Spleen (tissue), 11 donors: ENCODE measurements around the gene FANCE. TPM values are rescaled to one million over a fixed set of nuclear protein-coding genes. Genes with fewer than 3 reads are reported as not detected.

Source experiments
- DNase-seq: peaks from one replicate; pipeline ENCODE4 v3.0.0-alpha.2; 2020
- H3K27ac ChIP-seq, 8 donors: fragments of 200-600 bp; sonication (generic) in 7 of 8; 1 replicate in 4 of 8; 2 replicates in 4 of 8; pipeline versions ENCODE4 v1.5.0 to v1.8.0; 2016 to 2021; ENCODE audit warnings: inconsistent platforms in 4 of 8, mild to moderate bottlenecking in 4 of 8, moderate library complexity in 1 of 8
- H3K27me3 ChIP-seq, 7 donors: fragments of 200-600 bp; sonication (generic) in 6 of 7; replicated peaks in 1 of 7; 1 replicate in 4 of 7; 2 replicates in 3 of 7; pipeline versions ENCODE4 v1.5.0 to v1.8.0; 2016 to 2021; ENCODE audit warnings: inconsistent platforms in 3 of 7, mild to moderate bottlenecking in 1 of 7
- H3K36me3 ChIP-seq, 6 donors: fragments of 200-600 bp; sonication (generic) in 5 of 6; 1 replicate in 4 of 6; 2 replicates in 2 of 6; pipeline versions ENCODE4 v1.5.0 to v1.8.0; 2016 to 2021; ENCODE audit warnings: inconsistent platforms in 2 of 6
- H3K4me1 ChIP-seq, 6 donors: fragments of 200-600 bp; sonication (generic) in 5 of 6; 1 replicate in 3 of 6; 2 replicates in 3 of 6; pipeline versions ENCODE4 v1.5.0 to v1.8.0; 2016 to 2021; ENCODE audit warnings: inconsistent platforms in 3 of 6
- H3K4me3 ChIP-seq, 8 donors: fragments of 200-600 bp; sonication (generic) in 7 of 8; 1 replicate in 4 of 8; 2 replicates in 4 of 8; pipeline versions ENCODE4 v1.5.0 to v1.8.0; 2016 to 2021; ENCODE audit warnings: inconsistent platforms in 4 of 8, mild to moderate bottlenecking in 4 of 8, moderate library complexity in 2 of 8
- H3K9me3 ChIP-seq, 8 donors: fragments of 200-600 bp; sonication (generic) in 7 of 8; 1 replicate in 4 of 8; 2 replicates in 4 of 8; pipeline versions ENCODE4 v1.5.0 to v1.8.0; 2016 to 2021; ENCODE audit warnings: inconsistent platforms in 4 of 8
- POLR2A ChIP-seq, 3 donors: fragments of 450-650 bp; IDR thresholded peaks; one replicate each; pipeline ENCODE4 v1.5.1; 2017; ENCODE audit warnings: antibody characterized with exemption in 3 of 3, mild to moderate bottlenecking in 1 of 3
- POLR2AphosphoS5 ChIP-seq, 3 donors: sonication (generic); formaldehyde crosslinking; IDR thresholded peaks; one replicate each; pipeline ENCODE4 v1.5.1; 2017; ENCODE audit warnings: antibody characterized with exemption in 3 of 3
- WGBS, 5 donors: extraction: QIAGEN DNeasy Blood & Tissue Kit in 3 of 5; methylation state at CpG; one replicate each; pipeline versions ENCODE4 v1.1.5 to v1.1.7; 2013 to 2018; 5-methylcytosine and 5-hydroxymethylcytosine counted together
- intact Hi-C: fragments of 100-400 bp; cut with DNase I; formaldehyde crosslinking; loops from one replicate; pipeline ENCODE4 v1.15.0; 2023; ENCODE audit warnings: low total_unique reads
- polyA plus RNA-seq, 3 donors: library from polyadenylated mRNA; stranded (reverse); fragments of 200-250 nt; gene quantifications; one replicate each; pipeline ENCODE4 v1.2.1, GENCODE V29; 2013
- total RNA-seq, 7 donors: library from RNA; depleted of rRNA in 3 of 7; stranded (reverse); fragments of >200 nt in 3 of 7; fragmentation: NEBNext Ultra II Directional in 4 of 7; extraction: Animal tissue kit (Norgen Biotek cat#: 25700) in 4 of 7; gene quantifications; one replicate each; pipeline versions ENCODE4 v1.1.0 to v1.2.1, GENCODE V29; 2016 to 2021
- TF ChIP-seq, protein P1 (sequence below), 11 experiments: fragments of 200-600 bp in 7 of 11; fragments of 450-650 bp in 4 of 11; sonication (generic) in 4 of 11; IDR thresholded peaks in 8 of 11; conservative IDR thresholded peaks in 3 of 11; 1 replicate in 7 of 11; 2 replicates in 4 of 11; pipeline versions ENCODE4 v1.4.0 to v1.8.0; 2016 to 2021; ENCODE audit warnings: antibody characterized with exemption in 11 of 11, inconsistent platforms in 4 of 11, mild to moderate bottlenecking in 1 of 11
- donor health status: healthy with polysubstance abuse.
- donor health status: DM: no; HTN: no; CAD: no; lungs with moderate emphysema.
- donor health status: DM: no; HTN: no; CAD: no.
- donor health status: Bipolar disorder and iron deficiency.
- donor health status: healthy.
- donor health status: DM: no; HTN: no; CAD: no.
- donor health status: DM: yes; HTN: yes; CAD: no.

The FANCE gene
- total and polyA plus RNA-seq, 10 donors, result 2.9 to 5.8 (median 4.2) TPM

- Histone ChIP-seq H3K9me3 (no peaks in the 10 kb centered on the region), H3K27me3 (no peaks in the 10 kb centered on the region), H3K4me1 (peaks cover 0 to 3% (median 0%) of the 10 kb centered on the region in 6 donors), H3K4me3 (no peak overlapping the region), H3K36me3 (no peaks in the 10 kb centered on the region), H3K27ac (no peak overlapping the region)
- TF ChIP-seq, protein P1, sequence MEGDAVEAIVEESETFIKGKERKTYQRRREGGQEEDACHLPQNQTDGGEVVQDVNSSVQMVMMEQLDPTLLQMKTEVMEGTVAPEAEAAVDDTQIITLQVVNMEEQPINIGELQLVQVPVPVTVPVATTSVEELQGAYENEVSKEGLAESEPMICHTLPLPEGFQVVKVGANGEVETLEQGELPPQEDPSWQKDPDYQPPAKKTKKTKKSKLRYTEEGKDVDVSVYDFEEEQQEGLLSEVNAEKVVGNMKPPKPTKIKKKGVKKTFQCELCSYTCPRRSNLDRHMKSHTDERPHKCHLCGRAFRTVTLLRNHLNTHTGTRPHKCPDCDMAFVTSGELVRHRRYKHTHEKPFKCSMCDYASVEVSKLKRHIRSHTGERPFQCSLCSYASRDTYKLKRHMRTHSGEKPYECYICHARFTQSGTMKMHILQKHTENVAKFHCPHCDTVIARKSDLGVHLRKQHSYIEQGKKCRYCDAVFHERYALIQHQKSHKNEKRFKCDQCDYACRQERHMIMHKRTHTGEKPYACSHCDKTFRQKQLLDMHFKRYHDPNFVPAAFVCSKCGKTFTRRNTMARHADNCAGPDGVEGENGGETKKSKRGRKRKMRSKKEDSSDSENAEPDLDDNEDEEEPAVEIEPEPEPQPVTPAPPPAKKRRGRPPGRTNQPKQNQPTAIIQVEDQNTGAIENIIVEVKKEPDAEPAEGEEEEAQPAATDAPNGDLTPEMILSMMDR (IDR thresholded peaks at IDR 0.05 in 8 of 11, conservative IDR thresholded peaks at IDR 0.05 in 3 of 11), result no peak
- TF ChIP-seq POLR2A (IDR thresholded peaks at IDR 0.05) (no peak), POLR2AphosphoS5 (IDR thresholded peaks at IDR 0.05) (no peak)
- DNase-seq, result no peak
- WGBS, 5 donors, result 85 to 90% (median 86%) methylated on average over 3 of the region's 3 CpGs
- intact Hi-C loops, result no loop called here
Measured at GRCh38 chr6:35441205-35441604, 10.9 kb upstream of the FANCE start.

GRCh38 chr6:35441642-35442041, 10.5 kb upstream of the FANCE start:
- TF ChIP-seq POLR2AphosphoS5 (IDR thresholded peaks at IDR 0.05) (no peak), POLR2A (IDR thresholded peaks at IDR 0.05) (no peak)
- TF ChIP-seq, protein P1 (IDR thresholded peaks at IDR 0.05 in 8 of 11, conservative IDR thresholded peaks at IDR 0.05 in 3 of 11), result no peak
- Histone ChIP-seq H3K4me1 (peaks cover 0 to 3% (median 0%) of the 10 kb centered on the region in 6 donors), H3K9me3 (no peaks in the 10 kb centered on the region), H3K27me3 (no peaks in the 10 kb centered on the region), H3K4me3 (no peak overlapping the region), H3K27ac (no peak overlapping the region), H3K36me3 (no peaks in the 10 kb centered on the region)
- WGBS, 5 donors, result 79 to 93% (median 92%) methylated on average over 4 of the region's 4 CpGs
- DNase-seq, result no peak
- intact Hi-C loops, result no loop called here

- intact Hi-C loops, result no loop called here
- H3K36me3 ChIP-seq, result no peaks in the 10 kb centered on the region
- WGBS, 5 donors, result 75 to 92% (median 84%) methylated on average over 5 of the region's 5 CpGs
Measured at GRCh38 chr6:35442693-35443092, 9.4 kb upstream of the FANCE start.

DNA sequence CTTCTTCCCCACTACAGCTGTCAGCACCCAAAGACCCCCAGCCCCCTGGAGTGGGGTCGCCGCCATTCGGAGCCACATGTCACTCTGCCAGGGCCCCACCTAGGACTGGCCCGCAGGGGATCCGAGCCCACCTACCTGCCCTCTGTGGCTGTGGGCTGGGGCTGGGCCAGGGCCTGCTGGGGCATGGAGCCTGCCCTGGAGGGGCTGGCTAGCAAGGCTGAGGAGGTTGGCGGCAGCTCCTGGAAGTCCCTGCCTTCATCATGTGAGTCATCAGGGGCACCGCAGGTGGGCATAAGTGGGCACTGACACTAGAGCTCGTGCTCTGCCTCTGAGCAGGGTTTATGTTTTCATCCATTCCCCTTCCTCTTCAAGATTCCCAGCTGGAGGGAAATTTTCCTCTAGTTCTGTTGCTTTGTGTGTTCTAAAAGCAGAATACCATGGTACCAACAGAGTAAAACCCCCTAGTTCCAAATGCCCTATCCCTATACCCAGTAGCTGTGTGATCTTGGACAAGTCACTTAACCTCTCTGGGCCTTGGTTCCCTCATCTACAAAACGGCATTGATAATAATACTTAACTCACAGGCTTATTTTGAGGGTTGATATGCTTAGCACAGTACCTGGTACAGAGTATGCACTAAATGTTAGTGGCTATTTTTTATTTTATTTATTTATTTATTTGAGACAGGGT, 8.7 kb upstream of the FANCE start:
- no peaks in the 10 kb centered on the region for H3K9me3 ChIP-seq
- H3K36me3 ChIP-seq, result no peaks in the 10 kb centered on the region
- intact Hi-C loops, result no loop called here
- H3K4me3 ChIP-seq, result no peak overlapping the region
- TF ChIP-seq, protein P1 (IDR thresholded peaks at IDR 0.05 in 8 of 11, conservative IDR thresholded peaks at IDR 0.05 in 3 of 11), result no peak
- TF ChIP-seq POLR2AphosphoS5 (IDR thresholded peaks at IDR 0.05), result no peak
- no peak for TF ChIP-seq POLR2A (IDR thresholded peaks at IDR 0.05)
- 81 to 96% (median 92%) methylated on average over 5 to 9 of the region's 9 CpGs for WGBS, 5 donors
- H3K27ac ChIP-seq, result no peak overlapping the region
- no peak for DNase-seq
- H3K4me1 ChIP-seq, result peaks cover 0 to 3% (median 0%) of the 10 kb centered on the region in 6 donors
- H3K27me3 ChIP-seq, result no peaks in the 10 kb centered on the region

More at GRCh38 chr6:35442693-35443092, 9.4 kb upstream of the FANCE start:
- H3K27ac ChIP-seq, result no peak overlapping the region
- H3K4me1 ChIP-seq, result peaks cover 0 to 3% (median 0%) of the 10 kb centered on the region in 6 donors
- no peaks in the 10 kb centered on the region for H3K9me3 ChIP-seq
- no peak for TF ChIP-seq POLR2A (IDR thresholded peaks at IDR 0.05)
- TF ChIP-seq, protein P1 (IDR thresholded peaks at IDR 0.05 in 8 of 11, conservative IDR thresholded peaks at IDR 0.05 in 3 of 11), result no peak
- TF ChIP-seq POLR2AphosphoS5 (IDR thresholded peaks at IDR 0.05), result no peak
- no peak overlapping the region for H3K4me3 ChIP-seq
- no peaks in the 10 kb centered on the region for H3K27me3 ChIP-seq
- DNase-seq, result no peak
